ENCODE measurements around the gene MROH9.
A peak's percentile ranks its signal among the peaks of the same experiment; 100 is the strongest.

MROH9 gene

DNA sequence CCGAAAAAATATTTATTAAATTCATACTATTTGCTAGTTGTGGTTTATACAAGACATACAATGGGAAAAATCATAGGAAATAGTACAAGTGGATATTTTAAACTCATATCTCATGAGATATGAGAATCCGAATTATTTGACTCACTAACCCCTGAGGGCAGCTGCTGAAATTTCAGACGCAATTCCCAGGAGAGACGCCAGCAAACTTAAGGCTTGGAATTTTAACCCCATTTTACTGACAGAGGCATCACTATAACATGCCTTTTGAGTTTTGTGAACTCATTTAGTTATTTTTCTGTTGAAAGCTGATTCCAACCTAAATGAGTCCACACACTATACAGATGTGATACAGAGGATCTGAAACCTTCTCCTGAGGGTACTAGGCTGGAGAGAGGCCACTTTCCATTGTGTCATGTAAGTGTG is 5.9 kb upstream of the MROH9 start:
- TF ChIP-seq ZNF341 (tag by site-specific recombination; IDR thresholded peaks at IDR 0.05; ENCODE audit: low read depth) (no peak), PRDM1 (tag by site-specific recombination; IDR thresholded peaks at IDR 0.05) (0 out of 2 replicates have a peak, but pooled peaks have one; percentile 23)
- POLR2A ChIA-PET: no interaction called here
- no peaks in the 10 kb centered on the region for H3K36me3 ChIP-seq (ENCODE audit: control insufficient read depth in 2 of 2, insufficient read depth in 1 of 2, low read length in 2 of 2)
- no peak overlapping the region for H3K27ac ChIP-seq (ENCODE audit: extremely low read depth, low read depth, low read length)
- CTCF ChIA-PET: interaction anchor here (0.5 to 1.8 kb wide), 17 partner anchors 8 to 1000 kb away, joined by 3 to 10 read pairs (median 4); no protein-coding TSS in a partner anchor
- no peaks in the 10 kb centered on the region for H3K9me3 ChIP-seq (ENCODE audit: control insufficient read depth, insufficient read depth, low read depth, low read length)
- no peaks in the 10 kb centered on the region for H3K4me1 ChIP-seq (ENCODE audit: control insufficient read depth, insufficient read depth, low read length)
- H3K4me3 ChIP-seq (ENCODE audit: low read depth, low read length): no peak overlapping the region

DNA sequence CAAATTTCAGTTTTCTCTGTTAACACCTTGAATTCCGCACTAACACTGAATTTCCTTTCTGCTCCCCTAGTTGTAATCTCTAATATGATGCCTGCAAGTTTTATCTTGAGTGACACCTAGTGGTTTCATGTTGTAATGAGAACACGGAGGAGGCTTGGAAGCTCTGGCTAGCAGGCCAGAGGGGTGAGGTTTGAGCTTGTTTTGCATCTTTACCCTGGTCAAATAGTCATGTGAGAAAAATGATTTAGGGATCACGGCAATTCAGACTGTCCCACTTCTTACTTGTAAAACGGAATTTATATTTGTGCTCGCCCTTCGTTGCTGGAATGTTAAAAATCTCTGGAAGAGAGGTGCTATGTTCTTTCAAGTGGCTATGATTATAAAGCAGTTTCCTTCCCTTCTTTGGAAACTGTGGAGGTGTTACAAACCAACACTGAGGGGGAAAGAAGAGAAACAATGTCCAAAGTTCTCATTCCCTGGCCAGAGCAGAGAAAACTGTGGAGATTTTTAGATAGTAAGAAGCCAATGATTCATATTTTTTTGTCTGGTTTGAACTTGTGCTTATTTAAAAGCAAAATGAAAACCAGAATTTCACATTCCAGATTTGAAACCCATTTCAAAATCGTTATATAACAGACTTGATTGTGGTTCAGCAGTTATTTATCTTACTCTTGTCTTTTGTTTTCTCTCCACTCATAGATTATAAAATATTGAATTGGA is 5.3 kb upstream of the MROH9 start:
- no peak overlapping the region for H3K4me3 ChIP-seq (ENCODE audit: low read depth, low read length)
- POLR2A ChIA-PET: no interaction called here
- H3K4me1 ChIP-seq (ENCODE audit: control insufficient read depth, insufficient read depth, low read length): no peaks in the 10 kb centered on the region
- H3K27ac ChIP-seq (ENCODE audit: extremely low read depth, low read depth, low read length): no peak overlapping the region
- CTCF ChIA-PET: interaction anchor here (0.6 to 1.8 kb wide), 16 partner anchors 9 to 1001 kb away, joined by 3 to 10 read pairs (median 4); no protein-coding TSS in a partner anchor
- TF ChIP-seq ZNF660 (tag by site-specific recombination; IDR thresholded peaks at IDR 0.05): 0 out of 2 replicates have a peak, but pooled peaks have one; percentile 11
- TF ChIP-seq, protein P1, sequence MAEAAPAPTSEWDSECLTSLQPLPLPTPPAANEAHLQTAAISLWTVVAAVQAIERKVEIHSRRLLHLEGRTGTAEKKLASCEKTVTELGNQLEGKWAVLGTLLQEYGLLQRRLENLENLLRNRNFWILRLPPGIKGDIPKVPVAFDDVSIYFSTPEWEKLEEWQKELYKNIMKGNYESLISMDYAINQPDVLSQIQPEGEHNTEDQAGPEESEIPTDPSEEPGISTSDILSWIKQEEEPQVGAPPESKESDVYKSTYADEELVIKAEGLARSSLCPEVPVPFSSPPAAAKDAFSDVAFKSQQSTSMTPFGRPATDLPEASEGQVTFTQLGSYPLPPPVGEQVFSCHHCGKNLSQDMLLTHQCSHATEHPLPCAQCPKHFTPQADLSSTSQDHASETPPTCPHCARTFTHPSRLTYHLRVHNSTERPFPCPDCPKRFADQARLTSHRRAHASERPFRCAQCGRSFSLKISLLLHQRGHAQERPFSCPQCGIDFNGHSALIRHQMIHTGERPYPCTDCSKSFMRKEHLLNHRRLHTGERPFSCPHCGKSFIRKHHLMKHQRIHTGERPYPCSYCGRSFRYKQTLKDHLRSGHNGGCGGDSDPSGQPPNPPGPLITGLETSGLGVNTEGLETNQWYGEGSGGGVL (tag by site-specific recombination; IDR thresholded peaks at IDR 0.05): no peak
- no peak for TF ChIP-seq ZSCAN30 (tag by site-specific recombination; IDR thresholded peaks at IDR 0.05)
- peak; percentile 44; the same call in 1 of the 2 replicates for TF ChIP-seq CTCF (tag by site-specific recombination; IDR thresholded peaks at IDR 0.05)
- peak; percentile 82 for TF ChIP-seq ZNF654 (tag by site-specific recombination; IDR thresholded peaks at IDR 0.05; ENCODE audit: low read depth)
- TF ChIP-seq ZNF239 (tag by site-specific recombination; IDR thresholded peaks at IDR 0.05): no peak
- TF ChIP-seq ZBTB44 (tag by site-specific recombination; IDR thresholded peaks at IDR 0.05): no peak
- TF ChIP-seq SP3 (tag by site-specific recombination; IDR thresholded peaks at IDR 0.05): no peak
- TF ChIP-seq, protein P2, sequence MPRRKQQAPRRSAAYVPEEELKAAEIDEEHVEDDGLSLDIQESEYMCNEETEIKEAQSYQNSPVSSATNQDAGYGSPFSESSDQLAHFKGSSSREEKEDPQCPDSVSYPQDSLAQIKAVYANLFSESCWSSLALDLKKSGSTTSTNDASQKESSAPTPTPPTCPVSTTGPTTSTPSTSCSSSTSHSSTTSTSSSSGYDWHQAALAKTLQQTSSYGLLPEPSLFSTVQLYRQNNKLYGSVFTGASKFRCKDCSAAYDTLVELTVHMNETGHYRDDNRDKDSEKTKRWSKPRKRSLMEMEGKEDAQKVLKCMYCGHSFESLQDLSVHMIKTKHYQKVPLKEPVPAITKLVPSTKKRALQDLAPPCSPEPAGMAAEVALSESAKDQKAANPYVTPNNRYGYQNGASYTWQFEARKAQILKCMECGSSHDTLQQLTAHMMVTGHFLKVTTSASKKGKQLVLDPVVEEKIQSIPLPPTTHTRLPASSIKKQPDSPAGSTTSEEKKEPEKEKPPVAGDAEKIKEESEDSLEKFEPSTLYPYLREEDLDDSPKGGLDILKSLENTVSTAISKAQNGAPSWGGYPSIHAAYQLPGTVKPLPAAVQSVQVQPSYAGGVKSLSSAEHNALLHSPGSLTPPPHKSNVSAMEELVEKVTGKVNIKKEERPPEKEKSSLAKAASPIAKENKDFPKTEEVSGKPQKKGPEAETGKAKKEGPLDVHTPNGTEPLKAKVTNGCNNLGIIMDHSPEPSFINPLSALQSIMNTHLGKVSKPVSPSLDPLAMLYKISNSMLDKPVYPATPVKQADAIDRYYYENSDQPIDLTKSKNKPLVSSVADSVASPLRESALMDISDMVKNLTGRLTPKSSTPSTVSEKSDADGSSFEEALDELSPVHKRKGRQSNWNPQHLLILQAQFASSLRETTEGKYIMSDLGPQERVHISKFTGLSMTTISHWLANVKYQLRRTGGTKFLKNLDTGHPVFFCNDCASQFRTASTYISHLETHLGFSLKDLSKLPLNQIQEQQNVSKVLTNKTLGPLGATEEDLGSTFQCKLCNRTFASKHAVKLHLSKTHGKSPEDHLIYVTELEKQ (tag by site-specific recombination; IDR thresholded peaks at IDR 0.05; ENCODE audit: borderline replicate concordance): no peak
- no peak for TF ChIP-seq ZNF433 (tag by site-specific recombination; IDR thresholded peaks at IDR 0.05; ENCODE audit: low read depth)
- TF ChIP-seq ZNF600 (tag by site-specific recombination; IDR thresholded peaks at IDR 0.05): no peak
- no peaks in the 10 kb centered on the region for H3K9me3 ChIP-seq (ENCODE audit: control insufficient read depth, insufficient read depth, low read depth, low read length)
- no peaks in the 10 kb centered on the region for H3K36me3 ChIP-seq (ENCODE audit: control insufficient read depth in 2 of 2, insufficient read depth in 1 of 2, low read length in 2 of 2)

Data from HEK293 (cell line).